Peyer's patch (tissue), 4 donors: ENCODE data around the gene POU2F2. TPM values are rescaled to one million over a fixed set of nuclear protein-coding genes. Genes with fewer than 3 reads are reported as not detected.

Experiments used
- DNase-seq, 3 donors: peaks; one replicate each; pipeline ENCODE4 v3.0.0-alpha.2; 2017 to 2019
- H3K27ac ChIP-seq, 4 donors: fragments of 200-600 bp; sonication (generic); one replicate each; pipeline ENCODE4 v1.5.1; 2016 to 2019
- H3K27me3 ChIP-seq, 2 donors: fragments of 200-600 bp; sonication (generic); one replicate each; pipeline ENCODE4 v1.5.1; 2019
- H3K36me3 ChIP-seq, 3 donors: fragments of 200-600 bp; sonication (generic); one replicate each; pipeline ENCODE4 v1.5.1; 2016 to 2019
- H3K4me1 ChIP-seq, 4 donors: fragments of 200-600 bp; sonication (generic); one replicate each; pipeline ENCODE4 v1.5.1; 2016 to 2019
- H3K4me3 ChIP-seq, 4 donors: fragments of 200-600 bp; sonication (generic); 1 replicate in 3 of 4; 2 replicates in 1 of 4; pipeline ENCODE4 v1.5.1; 2016 to 2019; ENCODE audit warnings: mild to moderate bottlenecking in 1 of 4
- H3K9me3 ChIP-seq, 4 donors: fragments of 200-600 bp; sonication (generic); one replicate each; pipeline ENCODE4 v1.5.1; 2016 to 2019; ENCODE audit warnings: mild to moderate bottlenecking in 1 of 4
- CTCF ChIP-seq, 6 experiments: fragments of 450-650 bp in 4 of 6; fragments of 200-600 bp in 2 of 6; sonication (generic) in 1 of 6; IDR thresholded peaks; one replicate each; pipeline ENCODE4 v1.5.1; 2017 to 2019; ENCODE audit warnings: antibody characterized with exemption in 6 of 6, mild to moderate bottlenecking in 3 of 6, moderate library complexity in 1 of 6
- POLR2A ChIP-seq, 2 donors: fragments of 450-650 bp; IDR thresholded peaks; one replicate each; pipeline ENCODE4 v1.5.1; 2017; ENCODE audit warnings: antibody characterized with exemption in 2 of 2, mild to moderate bottlenecking in 2 of 2, moderate library complexity in 2 of 2
- total RNA-seq, 4 donors: library from RNA; depleted of rRNA; stranded (reverse); fragments of >200 nt; gene quantifications; one replicate each; pipeline ENCODE4 v1.1.0, GENCODE V29; 2016

The POU2F2 gene
- total RNA-seq, 4 donors from 2014 or later, result 0.88 to 30.5 (median 3.2) TPM

- no peak overlapping the region for H3K27ac ChIP-seq
- H3K36me3 ChIP-seq, result no peaks in the 10 kb centered on the region
- DNase-seq, result peak in 1 of 3 donors; percentile 53
- H3K9me3 ChIP-seq, result no peaks in the 10 kb centered on the region
- no peak for TF ChIP-seq POLR2A (IDR thresholded peaks at IDR 0.05)
- TF ChIP-seq CTCF (IDR thresholded peaks at IDR 0.05), result no peak
- no peaks in the 10 kb centered on the region for H3K27me3 ChIP-seq
- no peaks in the 10 kb centered on the region for H3K4me1 ChIP-seq
- H3K4me3 ChIP-seq, result no peak overlapping the region
Measured at GRCh38 chr19:42140125-42140754, 8.0 kb upstream of the POU2F2 start.

- Histone ChIP-seq H3K4me1 (peaks cover 0 to 18% (median 4%) of the 10 kb centered on the region in 4 donors), H3K27ac (peak overlapping the region in 1 of 4 donors; percentile 88), H3K27me3 (no peaks in the 10 kb centered on the region), H3K36me3 (no peaks in the 10 kb centered on the region), H3K4me3 (no peak overlapping the region), H3K9me3 (no peaks in the 10 kb centered on the region)
- no peak for TF ChIP-seq CTCF (IDR thresholded peaks at IDR 0.05)
- TF ChIP-seq POLR2A (IDR thresholded peaks at IDR 0.05), result no peak
- no peak for DNase-seq
Measured at GRCh38 chr19:42134535-42135070, 2.4 kb upstream of the POU2F2 start.

- H3K4me1 ChIP-seq, result peaks cover 4 to 18% (median 6%) of the 10 kb centered on the region in 4 donors
- peak overlapping the region in 3 of 4 donors; percentile 56 to 88 (median 65) for H3K27ac ChIP-seq
- no peaks in the 10 kb centered on the region for H3K27me3 ChIP-seq
- peak; percentile 94 to 99 (median 95) for TF ChIP-seq CTCF (IDR thresholded peaks at IDR 0.05)
- no peak for TF ChIP-seq POLR2A (IDR thresholded peaks at IDR 0.05)
- peak; percentile 84 to 92 (median 89) for DNase-seq
- peak overlapping the region; percentile 41 to 56 (median 43) for H3K4me3 ChIP-seq
- no peaks in the 10 kb centered on the region for H3K36me3 ChIP-seq
- H3K9me3 ChIP-seq, result no peaks in the 10 kb centered on the region
Measured at GRCh38 chr19:42132851-42133528, 744 bp upstream of the POU2F2 start.

- no peaks in the 10 kb centered on the region for H3K27me3 ChIP-seq
- peaks cover 4 to 18% (median 6%) of the 10 kb centered on the region in 4 donors for H3K4me1 ChIP-seq
- no peak for TF ChIP-seq POLR2A (IDR thresholded peaks at IDR 0.05)
- no peak for TF ChIP-seq CTCF (IDR thresholded peaks at IDR 0.05)
- H3K36me3 ChIP-seq, result no peaks in the 10 kb centered on the region
- H3K27ac ChIP-seq, result peak overlapping the region in 3 of 4 donors; percentile 56 to 88 (median 65)
- H3K9me3 ChIP-seq, result no peaks in the 10 kb centered on the region
- H3K4me3 ChIP-seq, result peak overlapping the region; percentile 29 to 56 (median 43)
- no peak for DNase-seq
Measured at GRCh38 chr19:42131149-42132029, 857 bp downstream of the POU2F2 start.

GRCh38 chr19:42130254-42130573, 2.0 kb downstream of the POU2F2 start:
- H3K27me3 ChIP-seq, result no peaks in the 10 kb centered on the region
- peaks cover 4 to 18% (median 6%) of the 10 kb centered on the region in 4 donors for H3K4me1 ChIP-seq
- H3K27ac ChIP-seq, result peak overlapping the region in 3 of 4 donors; percentile 19 to 88 (median 49)
- DNase-seq, result no peak
- TF ChIP-seq CTCF (IDR thresholded peaks at IDR 0.05), result no peak
- no peak for TF ChIP-seq POLR2A (IDR thresholded peaks at IDR 0.05)
- H3K9me3 ChIP-seq, result no peaks in the 10 kb centered on the region
- peak overlapping the region in 2 of 4 donors; percentile 41 to 56 for H3K4me3 ChIP-seq
- H3K36me3 ChIP-seq, result no peaks in the 10 kb centered on the region
